Erythroblast (primary cell): ENCODE data around the gene ARSA.

ENCODE experiments used
- GATA1 ChIP-seq: IDR thresholded peaks from 2 replicates; pipeline ENCODE4 v1.6.1; 2011; ENCODE audit warnings: low read depth, mild to moderate bottlenecking, control low read depth, low read length, moderate library complexity
- POLR2A ChIP-seq: IDR thresholded peaks from 2 replicates; pipeline ENCODE4 v1.6.1; 2011; ENCODE audit warnings: mild to moderate bottlenecking, low read length

GRCh38 chr22:50627642-50628542, at the start of gene ARSA:
- no peak for TF ChIP-seq POLR2A
- TF ChIP-seq GATA1: no peak
